NCI-H345 (cell line): Measurements from ENCODE around the gene DYNC2H1.

ENCODE experiments used
- DNase-seq: peaks from one replicate; lab custom pipeline; 2025; lab: John Stamatoyannopoulos, UW

DYNC2H1 gene

GRCh38 chr11:103108933-103109817 is at the start of gene DYNC2H1:
Gene DYNC2H1, plus strand, starts transcription at chr11:103109426. Its CDS starts 149 bp downstream, at chr11:103109575.
- peak; percentile 94 for DNase-seq

- DNase-seq, result no peak
Observed at GRCh38 chr11:103061656-103062055, 47.6 kb upstream of the DYNC2H1 start.

- no peak for DNase-seq
Observed at GRCh38 chr11:103067118-103067517, 42.1 kb upstream of the DYNC2H1 start.

GRCh38 chr11:103069367-103069766 is 39.9 kb upstream of the DYNC2H1 start:
- DNase-seq, result no peak

- DNase-seq, result no peak
Observed at GRCh38 chr11:103070142-103070541, 39.1 kb upstream of the DYNC2H1 start.

GRCh38 chr11:103071008-103071407 is 38.2 kb upstream of the DYNC2H1 start:
- DNase-seq, result no peak

- no peak for DNase-seq
Observed at GRCh38 chr11:103076361-103076760, 32.9 kb upstream of the DYNC2H1 start.

- no peak for DNase-seq
Observed at GRCh38 chr11:103077554-103077953, 31.7 kb upstream of the DYNC2H1 start.

GRCh38 chr11:103078710-103079109 is 30.5 kb upstream of the DYNC2H1 start:
- no peak for DNase-seq

- DNase-seq, result no peak
Observed at GRCh38 chr11:103079833-103080232, 29.4 kb upstream of the DYNC2H1 start.

GRCh38 chr11:103085758-103086365 is 23.4 kb upstream of the DYNC2H1 start:
- DNase-seq, result no peak

GRCh38 chr11:103086461-103086860 is 22.8 kb upstream of the DYNC2H1 start:
- no peak for DNase-seq

GRCh38 chr11:103091064-103091800 is 18.0 kb upstream of the DYNC2H1 start:
- peak; percentile 56 for DNase-seq

GRCh38 chr11:103091801-103092524 is 17.3 kb upstream of the DYNC2H1 start, which contains the start of gene DCUN1D5:
Gene DCUN1D5, minus strand, starts transcription at chr11:103092160. Its CDS starts 288 bp downstream, at chr11:103091872.
- peak; percentile 97 for DNase-seq

- no peak for DNase-seq
Observed at GRCh38 chr11:103097279-103097678, 11.9 kb upstream of the DYNC2H1 start.

GRCh38 chr11:103109818-103110388 is 677 bp downstream of the DYNC2H1 start:
- DNase-seq, result no peak

GRCh38 chr11:103110391-103110790 is 1.2 kb downstream of the DYNC2H1 start:
- DNase-seq, result no peak

GRCh38 chr11:103111400-103111799 is 2.2 kb downstream of the DYNC2H1 start:
- no peak for DNase-seq

GRCh38 chr11:103112364-103112763 is 3.1 kb downstream of the DYNC2H1 start:
- DNase-seq, result no peak

GRCh38 chr11:103114836-103115235 is 5.6 kb downstream of the DYNC2H1 start:
- DNase-seq, result no peak

- DNase-seq, result no peak
Observed at GRCh38 chr11:103125462-103125861, 16.2 kb downstream of the DYNC2H1 start.
